ENCODE measurements around the gene CELF5.
"Not testable (repeated sequence)": the region's sequence is repeated elsewhere in the genome, so short reads cannot be mapped to it uniquely, and the experiment has no call there.

CELF5 gene

DNA sequence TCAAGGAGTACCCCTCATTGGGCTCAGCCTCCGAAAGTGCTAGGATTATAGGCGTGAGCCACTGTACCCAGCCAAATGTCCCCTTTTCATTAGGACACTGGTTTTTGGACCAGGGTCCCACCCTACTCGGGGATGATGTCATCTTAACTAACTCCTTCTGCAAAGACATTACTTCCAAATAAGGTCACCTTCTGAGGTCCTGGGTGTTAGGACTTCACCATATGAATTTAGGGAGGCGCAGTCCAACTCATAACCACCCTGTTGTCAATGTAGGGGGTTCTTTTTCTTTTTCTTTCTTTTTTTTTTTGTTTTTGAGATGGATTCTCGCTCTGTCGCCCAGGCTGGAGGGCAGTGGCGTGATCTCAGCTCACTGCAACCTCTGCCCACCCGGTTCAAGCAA is 109.2 kb downstream of the CELF5 start:
- Histone ChIP-seq H3K4me2 (ENCODE audit: low read length) (no peak overlapping the region), H3K9me3 (ENCODE audit: low read length) (no peaks in the 10 kb centered on the region), H4K20me1 (ENCODE audit: insufficient read depth, low read length) (no peaks in the 10 kb centered on the region), H3K36me3 (ENCODE audit: insufficient read depth, low read length) (no peaks in the 10 kb centered on the region), H3F3A (ENCODE audit: insufficient read depth, low read length) (no peaks in the 10 kb centered on the region), H3K79me2 (ENCODE audit: insufficient read depth, low read length) (no peaks in the 10 kb centered on the region), H3K9me2 (ENCODE audit: low read depth, low read length) (no peaks in the 10 kb centered on the region), H3K4me1 (ENCODE audit: insufficient read depth, low read length, severe bottlenecking) (no peaks in the 10 kb centered on the region), H3K27ac (ENCODE audit: low read depth, low read length, poor library complexity, severe bottlenecking) (no peak overlapping the region), H3K4me3 (ENCODE audit: low read depth, low read length, poor library complexity, severe bottlenecking) (no peak overlapping the region), H2AFZ (ENCODE audit: low read length) (no peak overlapping the region), H3K9ac (ENCODE audit: low read length) (no peak overlapping the region), H3K27me3 (ENCODE audit: insufficient read depth, low read length) (peaks cover 13% of the 10 kb centered on the region; the same call in 1 of the 2 replicates)
- TF ChIP-seq EZH2 (IDR thresholded peaks at IDR 0.05; ENCODE audit: borderline replicate concordance, low read length) (no peak), CTCF (IDR thresholded peaks at IDR 0.05; ENCODE audit: low read length) (no peak)

DNA sequence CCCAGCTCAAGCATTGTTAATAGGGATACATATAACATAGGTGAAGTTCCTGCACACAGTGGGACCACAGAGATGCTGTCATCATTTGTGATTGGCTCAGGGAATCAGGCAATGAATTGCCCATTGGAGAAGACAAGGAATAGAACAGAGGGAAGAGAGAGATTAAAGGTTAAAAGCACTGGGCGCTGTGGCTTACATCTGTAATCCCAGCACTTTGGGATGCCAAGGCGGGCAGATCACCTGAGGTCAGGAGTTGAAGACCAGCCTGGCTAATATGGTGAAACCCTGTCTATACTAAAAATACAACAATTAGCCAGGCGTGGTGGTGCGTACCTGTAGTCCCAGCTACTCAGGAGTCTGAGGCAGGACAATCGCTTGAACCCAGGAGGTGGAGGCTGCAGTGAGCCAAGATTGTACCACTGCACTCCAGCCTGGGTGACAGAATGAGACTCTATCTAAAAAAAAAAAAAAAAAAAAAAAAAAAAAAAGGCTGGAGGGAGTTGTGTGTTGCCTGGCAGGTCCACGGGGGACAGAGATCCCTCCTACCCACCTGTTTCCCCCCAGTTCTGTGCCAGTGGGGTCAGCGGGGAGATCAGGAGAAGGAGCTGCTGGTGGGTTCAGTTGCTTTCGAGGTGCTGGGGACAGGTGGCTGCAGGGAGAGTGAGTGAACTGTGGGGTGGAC is 110.4 kb downstream of the CELF5 start:
- H3K4me1 ChIP-seq (ENCODE audit: insufficient read depth, low read length, severe bottlenecking); H3K4me2 ChIP-seq (ENCODE audit: low read length); H3K27ac ChIP-seq (ENCODE audit: low read depth, low read length, poor library complexity, severe bottlenecking): not testable (repeated sequence)

DNA sequence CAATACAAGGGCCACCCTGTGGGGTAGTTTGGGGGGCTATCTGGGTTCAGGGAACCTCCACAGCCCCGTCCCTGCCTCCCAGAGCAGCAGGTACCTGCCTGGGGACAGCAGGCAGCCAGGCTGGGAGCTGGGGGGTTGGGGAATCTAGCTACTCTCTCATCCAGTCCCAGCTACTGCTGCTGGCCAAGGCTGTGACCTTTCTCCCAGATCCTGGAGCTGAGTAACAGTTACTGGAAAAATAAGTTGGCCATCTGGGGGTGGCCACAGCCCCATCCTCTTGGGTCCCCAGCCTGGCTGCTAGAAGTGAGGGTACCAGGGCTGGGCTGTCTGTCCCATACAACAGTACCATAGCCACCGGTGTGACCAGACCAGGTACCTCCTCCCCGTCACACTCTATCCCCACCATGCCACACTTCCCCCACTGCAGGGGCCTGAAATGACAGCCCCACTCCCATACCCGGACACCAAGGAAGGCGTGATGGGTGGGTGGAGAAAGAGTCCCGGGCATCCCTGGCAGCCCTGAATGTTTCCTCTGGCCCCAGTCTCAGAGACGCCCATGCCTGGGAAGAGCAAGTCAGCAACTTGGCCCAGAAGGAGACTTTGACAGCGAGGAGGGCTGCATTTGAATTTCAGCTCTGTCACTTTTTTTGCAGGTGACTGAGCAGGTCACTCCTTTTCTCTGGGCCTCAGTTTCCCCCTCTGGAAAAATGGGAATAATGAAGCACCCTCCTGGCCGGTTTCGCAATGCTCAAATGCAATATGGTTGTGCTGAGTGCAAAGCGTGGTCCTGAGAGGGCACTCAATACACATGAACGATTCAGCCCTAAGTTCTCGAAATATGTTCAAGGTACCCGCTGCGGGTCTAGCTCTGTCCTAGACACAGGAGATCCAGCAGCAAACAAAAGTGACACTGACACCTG is 111.2 kb downstream of the CELF5 start:
- Histone ChIP-seq H3K4me2 (ENCODE audit: low read length) (no peak overlapping the region), H3K9ac (ENCODE audit: low read length) (no peak overlapping the region), H3K79me2 (ENCODE audit: insufficient read depth, low read length) (no peaks in the 10 kb centered on the region), H3K4me1 (ENCODE audit: insufficient read depth, low read length, severe bottlenecking) (no peaks in the 10 kb centered on the region), H3K9me3 (ENCODE audit: low read length) (no peaks in the 10 kb centered on the region), H2AFZ (ENCODE audit: low read length) (no peak overlapping the region), H3K27me3 (ENCODE audit: insufficient read depth, low read length) (peaks cover 8% of the 10 kb centered on the region; the same call in 1 of the 2 replicates), H4K20me1 (ENCODE audit: insufficient read depth, low read length) (no peaks in the 10 kb centered on the region), H3K9me2 (ENCODE audit: low read depth, low read length) (no peaks in the 10 kb centered on the region), H3F3A (ENCODE audit: insufficient read depth, low read length) (no peaks in the 10 kb centered on the region), H3K4me3 (ENCODE audit: low read depth, low read length, poor library complexity, severe bottlenecking) (no peak overlapping the region), H3K36me3 (ENCODE audit: insufficient read depth, low read length) (no peaks in the 10 kb centered on the region), H3K27ac (ENCODE audit: low read depth, low read length, poor library complexity, severe bottlenecking) (no peak overlapping the region)
- no peak for TF ChIP-seq CTCF (IDR thresholded peaks at IDR 0.05; ENCODE audit: low read length)
- no peak for TF ChIP-seq EZH2 (IDR thresholded peaks at IDR 0.05; ENCODE audit: borderline replicate concordance, low read length)

More for the DNA sequence above, 110.4 kb downstream of the CELF5 start:
- H3K9me3 ChIP-seq (ENCODE audit: low read length); H3F3A ChIP-seq (ENCODE audit: insufficient read depth, low read length); H3K4me3 ChIP-seq (ENCODE audit: low read depth, low read length, poor library complexity, severe bottlenecking); H3K36me3 ChIP-seq (ENCODE audit: insufficient read depth, low read length); H3K9ac ChIP-seq (ENCODE audit: low read length); H4K20me1 ChIP-seq (ENCODE audit: insufficient read depth, low read length); H3K79me2 ChIP-seq (ENCODE audit: insufficient read depth, low read length); H2AFZ ChIP-seq (ENCODE audit: low read length); H3K9me2 ChIP-seq (ENCODE audit: low read depth, low read length): not testable (repeated sequence)
- peaks cover 12% of the 10 kb centered on the region; the same call in 1 of the 2 replicates for H3K27me3 ChIP-seq (ENCODE audit: insufficient read depth, low read length)
